ENCODE results near the gene ZNF138.

- TF ChIP-seq POLR2A (IDR thresholded peaks at IDR 0.05) (no peak), CTCF (IDR thresholded peaks at IDR 0.05) (no peak)
These were observed 80.5 kb downstream of the ZNF138 start for GRCh38 chr7:64874562-64875250.
